ENCODE results near the gene GMDS.

Gene GMDS

DNA sequence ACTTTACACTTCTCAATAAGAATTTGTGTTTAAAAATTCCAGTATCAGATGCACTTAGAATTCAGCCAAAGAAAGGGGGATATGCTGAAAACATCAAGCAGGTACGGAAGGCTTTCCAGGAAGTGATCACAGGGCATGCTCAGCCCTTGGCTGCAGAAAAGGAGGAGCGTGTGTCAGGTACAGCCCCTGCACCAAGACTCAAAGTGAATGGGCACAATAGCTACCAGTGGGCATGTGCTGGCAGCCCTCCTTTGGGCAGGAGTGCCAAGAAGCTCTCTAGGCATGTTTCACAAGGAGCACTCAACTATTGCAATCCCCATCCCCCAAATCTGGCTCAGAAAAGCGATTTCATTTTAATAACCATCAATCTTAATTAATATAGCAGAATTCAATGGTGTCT lies 298.8 kb downstream of the GMDS start:
- Histone ChIP-seq H3K27ac (ENCODE audit: low read depth, low read length, severe bottlenecking) (no peak overlapping the region), H3K36me3 (ENCODE audit: control insufficient read depth, insufficient read depth, low read length) (no peaks in the 10 kb centered on the region)

DNA sequence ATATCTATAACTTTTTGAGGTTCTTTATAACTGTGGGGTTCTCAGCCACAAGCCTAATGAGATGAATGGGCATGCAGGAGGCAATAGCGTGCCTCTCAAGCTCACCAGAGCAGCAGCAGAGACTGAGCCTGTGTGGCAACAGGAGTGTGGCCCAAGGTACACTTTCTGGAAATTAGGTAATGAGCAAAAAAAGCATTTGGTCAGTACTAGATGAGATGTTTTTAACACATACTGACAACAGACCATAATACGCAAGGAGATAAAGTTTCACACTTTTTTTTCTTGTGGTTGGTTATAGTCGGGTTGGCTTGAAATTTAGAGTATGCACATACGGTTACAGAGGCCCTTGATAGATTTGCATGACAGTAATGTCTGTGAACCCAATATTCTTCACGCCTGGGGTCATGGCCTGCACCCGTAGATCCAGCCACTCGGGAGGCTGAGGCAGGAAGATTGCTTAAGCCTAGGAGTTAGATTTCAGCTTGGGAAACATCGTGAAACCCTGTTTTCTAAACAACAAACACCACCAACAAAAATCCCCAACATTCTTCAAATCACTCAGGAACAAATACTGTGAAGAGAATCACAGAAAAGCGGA lies 300.1 kb downstream of the GMDS start:
- H3K9me3 ChIP-seq (ENCODE audit: control insufficient read depth, low read length) = no peaks in the 10 kb centered on the region
- no peaks in the 10 kb centered on the region for H3K4me1 ChIP-seq (ENCODE audit: control insufficient read depth, insufficient read depth, low read length, poor library complexity, severe bottlenecking)
- no peaks in the 10 kb centered on the region for H3K36me3 ChIP-seq (ENCODE audit: control insufficient read depth, insufficient read depth, low read length)
- H3K4me3 ChIP-seq (ENCODE audit: extremely low read depth, insufficient read depth, low read length, poor library complexity, severe bottlenecking) = no peak overlapping the region
- H3K27ac ChIP-seq (ENCODE audit: low read depth, low read length, severe bottlenecking) = no peak overlapping the region
- 72 to 90% methylated on average over 6 to 7 of the region's 9 CpGs for WGBS, 2 experiments (ENCODE audit: insufficient coverage in 2 of 2)

More for the DNA sequence above, 298.8 kb downstream of the GMDS start:
- Histone ChIP-seq H3K4me3 (ENCODE audit: extremely low read depth, insufficient read depth, low read length, poor library complexity, severe bottlenecking) (no peak overlapping the region), H3K9me3 (ENCODE audit: control insufficient read depth, low read length) (no peaks in the 10 kb centered on the region), H3K4me1 (ENCODE audit: control insufficient read depth, insufficient read depth, low read length, poor library complexity, severe bottlenecking) (no peaks in the 10 kb centered on the region)
- 92 to 95% methylated on average over 2 of the region's 3 CpGs for WGBS, 2 experiments (ENCODE audit: insufficient coverage in 2 of 2)

DNA sequence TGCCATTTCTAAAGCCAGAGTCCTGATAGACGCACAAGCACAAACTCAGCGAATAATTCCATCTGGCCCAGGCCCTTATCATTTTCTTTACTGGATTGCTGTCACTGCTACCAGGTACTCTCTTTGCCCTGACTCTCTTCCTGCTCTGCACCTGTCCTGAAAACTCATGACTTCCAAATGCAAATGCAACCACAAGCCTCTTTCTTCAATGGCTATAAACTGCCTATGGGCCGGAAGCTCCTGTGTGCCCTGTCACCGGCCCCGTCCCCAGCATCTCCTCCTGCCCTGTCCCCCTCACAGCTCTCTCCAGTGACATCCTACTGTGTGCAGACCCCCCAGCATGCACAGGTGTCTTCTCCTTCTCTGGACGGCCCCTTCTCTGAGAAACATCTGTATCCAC lies 302.6 kb downstream of the GMDS start:
- 94 to 97% methylated on average over 6 of the region's 6 CpGs for WGBS, 2 experiments (ENCODE audit: insufficient coverage in 2 of 2)
- H3K4me3 ChIP-seq (ENCODE audit: extremely low read depth, insufficient read depth, low read length, poor library complexity, severe bottlenecking) = no peak overlapping the region

DNA sequence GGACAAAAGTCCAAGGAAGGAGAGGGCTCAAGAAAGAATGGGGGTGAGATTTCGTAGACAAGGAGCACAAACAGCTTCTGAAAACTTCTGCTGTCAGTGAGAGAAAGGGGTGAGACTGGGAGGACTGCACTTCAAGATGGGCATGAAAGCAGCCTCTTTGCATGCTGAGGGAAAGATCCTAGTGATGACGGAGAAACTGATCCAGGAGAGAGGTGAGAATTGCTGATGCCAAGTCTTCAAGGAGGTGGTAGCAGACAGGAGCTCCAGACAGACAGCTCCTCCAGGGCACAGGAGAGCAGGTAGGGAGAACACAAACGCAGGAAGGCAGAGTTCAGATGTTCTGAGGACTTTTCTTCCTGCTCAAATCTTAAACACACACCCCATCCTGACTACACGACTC lies 303.9 kb downstream of the GMDS start:
- WGBS, 2 experiments (ENCODE audit: insufficient coverage in 2 of 2) = 93 to 94% methylated on average over 3 to 4 of the region's 4 CpGs
- Histone ChIP-seq H3K27ac (ENCODE audit: low read depth, low read length, severe bottlenecking) (no peak overlapping the region), H3K4me1 (ENCODE audit: control insufficient read depth, insufficient read depth, low read length, poor library complexity, severe bottlenecking) (no peaks in the 10 kb centered on the region), H3K36me3 (ENCODE audit: control insufficient read depth, insufficient read depth, low read length) (no peaks in the 10 kb centered on the region), H3K9me3 (ENCODE audit: control insufficient read depth, low read length) (no peaks in the 10 kb centered on the region), H3K4me3 (ENCODE audit: extremely low read depth, insufficient read depth, low read length, poor library complexity, severe bottlenecking) (no peak overlapping the region)

More for the DNA sequence above, 302.6 kb downstream of the GMDS start:
- H3K9me3 ChIP-seq (ENCODE audit: control insufficient read depth, low read length) = no peaks in the 10 kb centered on the region
- H3K36me3 ChIP-seq (ENCODE audit: control insufficient read depth, insufficient read depth, low read length) = no peaks in the 10 kb centered on the region
- no peaks in the 10 kb centered on the region for H3K4me1 ChIP-seq (ENCODE audit: control insufficient read depth, insufficient read depth, low read length, poor library complexity, severe bottlenecking)
- no peak overlapping the region for H3K27ac ChIP-seq (ENCODE audit: low read depth, low read length, severe bottlenecking)

DNA sequence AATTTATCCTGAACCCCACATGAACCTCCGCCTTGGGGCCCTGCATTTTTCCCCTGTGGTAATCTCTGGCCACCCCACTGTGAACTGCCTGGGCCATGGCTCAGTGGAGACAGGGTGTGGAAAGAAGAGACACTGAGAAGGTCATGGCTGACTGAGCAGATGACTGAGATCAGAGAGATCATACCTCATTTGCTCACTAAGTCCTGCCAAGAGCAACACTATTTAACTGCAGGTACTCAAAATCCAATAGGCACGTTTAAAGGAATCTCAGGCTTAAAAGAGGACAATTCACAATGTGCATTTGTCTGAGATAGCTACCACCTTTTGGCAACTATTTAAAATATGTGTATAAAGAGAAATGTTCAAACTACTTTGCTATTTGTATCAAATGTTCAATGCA lies 305.0 kb downstream of the GMDS start:
- no peaks in the 10 kb centered on the region for H3K36me3 ChIP-seq (ENCODE audit: control insufficient read depth, insufficient read depth, low read length)

DNA sequence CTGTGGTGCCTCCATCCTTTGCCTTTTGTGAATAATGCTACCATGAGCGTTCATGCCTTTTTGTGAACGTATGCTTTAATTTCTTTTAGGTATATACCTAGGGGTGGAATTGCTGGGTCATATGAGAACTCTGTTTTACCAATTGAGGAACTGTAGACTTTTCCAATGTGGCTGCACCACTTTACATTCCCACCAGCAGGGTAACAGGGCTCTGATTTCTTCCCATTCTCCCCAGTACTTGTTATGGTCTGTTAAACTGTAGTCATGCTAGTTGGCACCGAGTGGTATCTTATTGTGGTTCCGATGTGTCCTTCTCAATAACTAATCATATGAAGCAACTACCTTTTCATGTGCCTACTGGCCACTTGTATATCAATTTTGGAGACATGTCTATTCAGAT lies 312.1 kb downstream of the GMDS start:
- Histone ChIP-seq H3K36me3 (ENCODE audit: control insufficient read depth, insufficient read depth, low read length) (no peaks in the 10 kb centered on the region), H3K4me1 (ENCODE audit: control insufficient read depth, insufficient read depth, low read length, poor library complexity, severe bottlenecking) (no peaks in the 10 kb centered on the region), H3K9me3 (ENCODE audit: control insufficient read depth, low read length) (no peaks in the 10 kb centered on the region), H3K4me3 (ENCODE audit: extremely low read depth, insufficient read depth, low read length, poor library complexity, severe bottlenecking) (no peak overlapping the region), H3K27ac (ENCODE audit: low read depth, low read length, severe bottlenecking) (no peak overlapping the region)
- 83 to 100% methylated on average over 1 of the region's 4 CpGs for WGBS, 2 experiments (ENCODE audit: insufficient coverage in 2 of 2)

More for the DNA sequence above, 305.0 kb downstream of the GMDS start:
- Histone ChIP-seq H3K9me3 (ENCODE audit: control insufficient read depth, low read length) (no peaks in the 10 kb centered on the region), H3K4me3 (ENCODE audit: extremely low read depth, insufficient read depth, low read length, poor library complexity, severe bottlenecking) (no peak overlapping the region), H3K4me1 (ENCODE audit: control insufficient read depth, insufficient read depth, low read length, poor library complexity, severe bottlenecking) (no peaks in the 10 kb centered on the region), H3K27ac (ENCODE audit: low read depth, low read length, severe bottlenecking) (no peak overlapping the region)
- WGBS, 2 experiments (ENCODE audit: insufficient coverage in 2 of 2) = no CpG with 5 or more reads among the region's 2 CpGs

DNA sequence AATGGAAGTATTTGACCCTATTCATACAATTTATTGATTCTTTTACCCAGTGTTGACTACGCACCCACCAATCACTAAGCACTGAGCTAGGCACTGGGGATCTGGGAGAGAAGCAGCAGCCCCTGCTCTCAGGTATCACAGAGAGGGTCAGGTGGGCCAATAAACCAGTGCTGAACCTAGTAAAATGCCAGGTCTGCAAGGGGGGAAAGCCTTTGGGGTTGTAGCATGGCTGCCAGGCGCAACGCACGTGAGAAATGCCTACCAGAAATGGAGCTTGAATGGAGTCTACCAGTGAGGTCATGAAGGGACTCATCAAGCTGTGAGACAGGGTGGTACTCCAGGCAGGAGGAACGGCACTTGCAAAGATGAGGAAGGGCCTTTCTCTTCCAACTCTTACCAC lies 313.6 kb downstream of the GMDS start:
- no peaks in the 10 kb centered on the region for H3K4me1 ChIP-seq (ENCODE audit: control insufficient read depth, insufficient read depth, low read length, poor library complexity, severe bottlenecking)
- H3K27ac ChIP-seq (ENCODE audit: low read depth, low read length, severe bottlenecking) = no peak overlapping the region
- no peaks in the 10 kb centered on the region for H3K9me3 ChIP-seq (ENCODE audit: control insufficient read depth, low read length)
- H3K4me3 ChIP-seq (ENCODE audit: extremely low read depth, insufficient read depth, low read length, poor library complexity, severe bottlenecking) = no peak overlapping the region
- WGBS, 2 experiments (ENCODE audit: insufficient coverage in 2 of 2) = 95 to 98% methylated on average over 4 of the region's 5 CpGs
- no peaks in the 10 kb centered on the region for H3K36me3 ChIP-seq (ENCODE audit: control insufficient read depth, insufficient read depth, low read length)

DNA sequence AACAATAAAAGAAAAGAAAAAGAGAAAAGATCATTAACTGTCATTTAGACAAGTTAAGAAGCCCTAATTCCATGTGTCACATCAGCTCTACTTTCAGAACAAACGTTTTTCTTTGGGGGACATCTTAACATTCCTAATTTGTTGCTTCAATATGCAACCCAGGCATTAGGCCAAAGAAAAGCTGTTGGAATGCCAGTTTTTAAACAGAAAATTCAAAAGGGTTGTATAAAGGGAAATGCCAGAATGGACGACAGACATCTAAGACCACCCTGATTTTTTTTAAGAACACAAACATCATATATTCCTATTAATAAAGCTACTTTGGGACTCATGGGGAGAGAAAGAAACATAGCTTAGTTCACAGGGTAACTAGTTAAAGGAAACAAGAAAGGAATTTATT lies 315.0 kb downstream of the GMDS start:
- Histone ChIP-seq H3K27ac (ENCODE audit: low read depth, low read length, severe bottlenecking) (no peak overlapping the region), H3K4me3 (ENCODE audit: extremely low read depth, insufficient read depth, low read length, poor library complexity, severe bottlenecking) (no peak overlapping the region), H3K4me1 (ENCODE audit: control insufficient read depth, insufficient read depth, low read length, poor library complexity, severe bottlenecking) (no peaks in the 10 kb centered on the region), H3K36me3 (ENCODE audit: control insufficient read depth, insufficient read depth, low read length) (no peaks in the 10 kb centered on the region), H3K9me3 (ENCODE audit: control insufficient read depth, low read length) (no peaks in the 10 kb centered on the region)
- WGBS, 2 experiments (ENCODE audit: insufficient coverage in 2 of 2) = 57 to 100% methylated on average over 1 of the region's 2 CpGs

DNA sequence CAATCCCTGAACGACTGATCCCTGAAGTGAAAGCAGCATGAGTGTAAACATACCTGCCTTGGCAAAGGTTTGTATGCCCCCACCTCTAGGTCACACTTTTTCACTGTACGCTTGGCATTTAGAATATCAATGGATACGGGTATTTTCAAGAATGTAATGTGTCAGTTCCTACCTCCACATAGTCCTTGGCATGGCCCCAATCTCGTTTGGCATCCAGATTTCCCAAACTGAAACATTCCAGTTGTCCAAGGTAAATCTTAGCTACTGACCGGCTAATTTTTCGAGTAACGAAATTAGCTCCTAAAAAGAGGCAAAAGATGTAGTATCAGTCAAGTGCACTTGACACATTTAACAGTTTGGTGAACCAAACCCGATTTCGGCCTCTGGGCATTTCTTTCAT lies 315.5 kb downstream of the GMDS start:
- WGBS, 2 experiments (ENCODE audit: insufficient coverage in 2 of 2) = 95 to 96% methylated on average over 5 to 6 of the region's 9 CpGs
- H3K4me1 ChIP-seq (ENCODE audit: control insufficient read depth, insufficient read depth, low read length, poor library complexity, severe bottlenecking) = no peaks in the 10 kb centered on the region
- no peaks in the 10 kb centered on the region for H3K9me3 ChIP-seq (ENCODE audit: control insufficient read depth, low read length)
- no peak overlapping the region for H3K27ac ChIP-seq (ENCODE audit: low read depth, low read length, severe bottlenecking)
- no peak overlapping the region for H3K4me3 ChIP-seq (ENCODE audit: extremely low read depth, insufficient read depth, low read length, poor library complexity, severe bottlenecking)
- no peaks in the 10 kb centered on the region for H3K36me3 ChIP-seq (ENCODE audit: control insufficient read depth, insufficient read depth, low read length)

DNA sequence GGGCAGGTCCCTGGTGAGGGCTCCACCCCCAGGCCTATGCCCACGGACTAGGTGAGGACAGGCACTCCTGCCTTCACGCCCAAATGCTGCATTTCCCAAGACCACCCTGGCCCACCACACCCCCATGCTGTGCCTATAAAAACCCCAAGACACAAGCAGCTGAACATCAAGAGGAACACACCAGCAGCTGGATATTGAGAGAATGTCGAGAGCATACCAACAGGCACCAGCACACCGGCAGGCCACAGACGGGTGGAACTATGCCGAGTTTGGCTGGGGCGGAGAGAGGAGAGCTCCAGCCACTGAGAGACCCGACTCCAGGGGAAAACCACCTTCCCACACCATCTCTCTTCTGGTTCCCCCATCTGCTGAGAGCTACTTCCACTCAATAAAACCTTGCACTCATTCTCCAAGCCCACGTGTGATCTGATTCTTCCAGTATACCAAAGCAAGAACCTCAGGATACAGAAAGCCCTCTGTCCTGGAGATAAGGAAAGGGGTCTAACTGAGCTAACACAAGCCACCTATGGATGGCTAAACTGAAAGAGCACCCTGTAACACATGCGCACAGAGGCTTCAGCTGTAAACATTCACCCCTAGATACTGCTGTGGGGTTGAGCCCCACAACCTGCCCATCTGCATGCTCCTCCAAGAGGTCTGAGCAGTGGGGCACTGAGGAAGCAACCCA lies 319.5 kb downstream of the GMDS start:
- WGBS, 2 experiments (ENCODE audit: insufficient coverage in 2 of 2) = 75 to 100% methylated on average over 2 to 9 of the region's 10 CpGs
- H3K4me3 ChIP-seq (ENCODE audit: extremely low read depth, insufficient read depth, low read length, poor library complexity, severe bottlenecking) = no peak overlapping the region
- H3K36me3 ChIP-seq (ENCODE audit: control insufficient read depth, insufficient read depth, low read length) = no peaks in the 10 kb centered on the region
- H3K27ac ChIP-seq (ENCODE audit: low read depth, low read length, severe bottlenecking) = no peak overlapping the region
- no peaks in the 10 kb centered on the region for H3K9me3 ChIP-seq (ENCODE audit: control insufficient read depth, low read length)
- no peaks in the 10 kb centered on the region for H3K4me1 ChIP-seq (ENCODE audit: control insufficient read depth, insufficient read depth, low read length, poor library complexity, severe bottlenecking)

DNA sequence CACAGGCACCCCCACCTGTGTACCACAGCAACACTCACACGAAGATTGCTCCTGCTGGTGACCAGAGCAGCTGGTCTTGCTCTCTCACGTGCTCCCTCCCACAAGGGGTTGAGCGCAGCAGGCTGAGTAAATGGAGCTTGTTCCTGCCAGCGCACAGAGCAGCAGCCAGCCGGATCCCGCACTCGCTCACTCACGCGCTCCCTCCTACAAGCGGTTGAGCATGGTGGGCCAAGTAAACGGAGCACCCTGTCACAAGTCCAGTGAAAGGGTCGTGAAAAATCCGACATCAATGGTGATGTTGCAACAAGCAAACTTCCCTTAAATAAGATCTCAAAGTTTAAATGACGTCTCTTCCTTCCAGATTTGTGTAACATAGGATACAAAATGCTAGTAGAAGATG lies 322.0 kb downstream of the GMDS start:
- no peak overlapping the region for H3K27ac ChIP-seq (ENCODE audit: low read depth, low read length, severe bottlenecking)
- H3K4me1 ChIP-seq (ENCODE audit: control insufficient read depth, insufficient read depth, low read length, poor library complexity, severe bottlenecking) = peaks cover 1% of the 10 kb centered on the region
- no peak overlapping the region for H3K4me3 ChIP-seq (ENCODE audit: extremely low read depth, insufficient read depth, low read length, poor library complexity, severe bottlenecking)
- WGBS, 2 experiments (ENCODE audit: insufficient coverage in 2 of 2) = 92 to 95% methylated on average over 11 to 14 of the region's 14 CpGs
- H3K9me3 ChIP-seq (ENCODE audit: control insufficient read depth, low read length) = no peaks in the 10 kb centered on the region
- H3K36me3 ChIP-seq (ENCODE audit: control insufficient read depth, insufficient read depth, low read length) = no peaks in the 10 kb centered on the region
